Gastrocnemius medialis (tissue), 4 donors: ENCODE data around the gene PCID2.

Experiments
- CTCF ChIP-seq, 5 experiments: fragments of 450-650 bp in 3 of 5; fragments of 200-600 bp in 2 of 5; sonication (generic) in 2 of 5; IDR thresholded peaks in 4 of 5; conservative IDR thresholded peaks in 1 of 5; 1 replicate in 4 of 5; 2 replicates in 1 of 5; pipeline ENCODE4 v1.5.1; 2016 to 2019; ENCODE audit warnings: antibody characterized with exemption in 5 of 5, mild to moderate bottlenecking in 3 of 5, moderate library complexity in 3 of 5
- POLR2A ChIP-seq, 2 donors: fragments of 450-650 bp; IDR thresholded peaks; one replicate each; pipeline ENCODE4 v1.6.1; 2017; ENCODE audit warnings: antibody characterized with exemption in 2 of 2, mild to moderate bottlenecking in 2 of 2, moderate library complexity in 2 of 2

- TF ChIP-seq POLR2A (IDR thresholded peaks at IDR 0.05) (no peak), CTCF (IDR thresholded peaks at IDR 0.05 in 4 of 5, conservative IDR thresholded peaks at IDR 0.05 in 1 of 5) (no peak)
Measured at GRCh38 chr13:113168211-113168610, 40.3 kb downstream of the PCID2 start.
